Measurements from ENCODE around the gene IQGAP3. TPM values are rescaled to one million over a fixed set of nuclear protein-coding genes. Genes with fewer than 3 reads are reported as not detected.
A peak's percentile ranks its signal among the peaks of the same experiment; 100 is the strongest.

IQGAP3 gene
- total and polyA plus RNA-seq, 11 donors: 0.09 to 5.1 (median 0.25) TPM

DNA sequence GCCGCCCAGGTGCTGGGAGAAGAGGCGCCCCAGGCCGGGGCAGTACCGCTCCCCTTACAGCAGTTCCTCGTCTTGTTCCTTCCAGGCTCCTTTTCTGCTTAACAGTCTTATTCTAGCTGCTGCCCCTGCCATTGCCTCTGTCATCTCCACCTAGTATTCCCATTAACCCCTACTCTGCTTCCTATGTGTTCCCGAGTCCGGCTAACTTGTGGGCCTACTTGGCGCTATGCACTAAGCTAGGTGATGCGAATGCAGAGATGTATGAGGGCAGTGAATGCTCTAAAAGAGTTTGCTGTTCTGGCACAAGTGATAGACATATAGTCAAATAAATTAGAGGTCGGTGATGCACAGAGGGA lies 276 bp upstream of the IQGAP3 start:
- Histone ChIP-seq H3K27me3 (peaks cover 0 to 2% (median 0%) of the 10 kb centered on the region in 9 donors), H3K27ac (no peak overlapping the region), H3K4me1 (peaks cover 0 to 22% (median 10%) of the 10 kb centered on the region in 12 donors), H3K9me3 (no peaks in the 10 kb centered on the region), H3K36me3 (no peaks in the 10 kb centered on the region), H3K4me3 (peak overlapping the region in 11 of 12 donors; percentile 29 to 63 (median 46))
- no peak for ATAC-seq
- WGBS, 4 donors: 32 to 36% (median 35%) methylated on average over 10 of the region's 10 CpGs
- no peak for DNase-seq
- TF ChIP-seq POLR2A (IDR thresholded peaks at IDR 0.05) (no peak), CTCF (IDR thresholded peaks at IDR 0.05) (no peak)
- intact Hi-C loops (cut with DNase I): no loop called here

DNA sequence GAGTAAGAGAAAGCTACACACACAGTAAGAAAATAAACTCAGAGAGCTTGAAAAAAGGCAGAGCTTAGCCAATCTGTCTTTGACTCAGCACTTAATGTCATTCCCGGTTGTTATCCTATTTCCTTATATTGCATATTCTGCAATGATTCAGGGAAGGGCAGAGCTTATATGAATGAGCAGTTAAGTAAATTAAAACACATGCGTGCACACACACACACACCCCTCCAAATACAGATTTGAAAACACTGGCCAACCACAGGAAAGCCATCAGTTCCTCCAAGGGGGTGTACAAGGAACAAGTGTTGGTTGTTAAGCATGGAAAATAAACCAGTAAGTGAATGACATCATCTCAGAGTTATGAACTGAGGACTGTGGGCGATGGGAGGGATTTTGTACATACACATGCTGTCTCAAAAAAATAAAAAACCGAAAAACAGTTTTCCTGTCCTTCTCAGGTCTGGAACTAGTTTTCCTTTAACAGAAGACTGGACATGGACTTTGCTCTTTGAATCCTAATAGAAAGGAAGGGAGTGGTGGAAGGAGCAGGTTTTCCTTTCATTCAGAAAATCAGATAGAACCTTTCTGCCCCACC lies 1.0 kb downstream of the IQGAP3 start:
- Histone ChIP-seq H3K4me1 (peaks cover 0 to 22% (median 10%) of the 10 kb centered on the region in 12 donors), H3K27ac (no peak overlapping the region), H3K27me3 (peaks cover 0 to 2% (median 0%) of the 10 kb centered on the region in 9 donors), H3K9me3 (no peaks in the 10 kb centered on the region), H3K4me3 (peak overlapping the region in 2 of 12 donors; percentile 47 to 63), H3K36me3 (no peaks in the 10 kb centered on the region)
- 15 to 22% (median 17%) methylated on average over 4 of the region's 4 CpGs for WGBS, 4 donors
- intact Hi-C loops (cut with DNase I): no loop called here
- no peak for TF ChIP-seq POLR2A (IDR thresholded peaks at IDR 0.05)
- no peak for TF ChIP-seq CTCF (IDR thresholded peaks at IDR 0.05)
- ATAC-seq (peak in 2 of 4 donors; percentile 12 to 31), DNase-seq (no peak)

- 86 to 93% (median 92%) methylated on average over 4 of the region's 4 CpGs for WGBS, 4 donors
- intact Hi-C loops (cut with DNase I): loop anchor here in 3 of 10 donors (5.0 to 10.0 kb wide), 3 partner anchors 39 to 52 kb away; no protein-coding TSS in a partner anchor
- H3K27ac ChIP-seq: no peak overlapping the region
- H3K9me3 ChIP-seq: no peaks in the 10 kb centered on the region
- no peaks in the 10 kb centered on the region for H3K27me3 ChIP-seq
- no peak overlapping the region for H3K4me3 ChIP-seq
- no peak for TF ChIP-seq CTCF (IDR thresholded peaks at IDR 0.05)
- TF ChIP-seq POLR2A (IDR thresholded peaks at IDR 0.05): no peak
- ATAC-seq (no peak), DNase-seq (no peak)
- H3K36me3 ChIP-seq: no peaks in the 10 kb centered on the region
- peaks cover 0 to 8% (median 0%) of the 10 kb centered on the region in 12 donors for H3K4me1 ChIP-seq
These were observed 5.9 kb downstream of the IQGAP3 start for GRCh38 chr1:156566436-156566835.

GRCh38 chr1:156565519-156565918 lies 6.8 kb downstream of the IQGAP3 start:
- Histone ChIP-seq H3K27me3 (no peaks in the 10 kb centered on the region), H3K9me3 (no peaks in the 10 kb centered on the region), H3K4me3 (no peak overlapping the region), H3K27ac (no peak overlapping the region), H3K36me3 (no peaks in the 10 kb centered on the region), H3K4me1 (peaks cover 0 to 4% (median 0%) of the 10 kb centered on the region in 12 donors)
- DNase-seq (no peak), ATAC-seq (no peak)
- TF ChIP-seq POLR2A (IDR thresholded peaks at IDR 0.05) (no peak), CTCF (IDR thresholded peaks at IDR 0.05) (no peak)
- WGBS, 4 donors: 92 to 100% (median 94%) methylated on average over 2 of the region's 2 CpGs
- intact Hi-C loops (cut with DNase I): loop anchor here in 3 of 10 donors (5.0 to 10.0 kb wide), 3 partner anchors 38 to 51 kb away; no protein-coding TSS in a partner anchor
